Measurements from ENCODE around the gene RPS8.
"Not testable (repeated sequence)": the region's sequence is repeated elsewhere in the genome, so short reads cannot be mapped to it uniquely, and the experiment has no call there.

DNA sequence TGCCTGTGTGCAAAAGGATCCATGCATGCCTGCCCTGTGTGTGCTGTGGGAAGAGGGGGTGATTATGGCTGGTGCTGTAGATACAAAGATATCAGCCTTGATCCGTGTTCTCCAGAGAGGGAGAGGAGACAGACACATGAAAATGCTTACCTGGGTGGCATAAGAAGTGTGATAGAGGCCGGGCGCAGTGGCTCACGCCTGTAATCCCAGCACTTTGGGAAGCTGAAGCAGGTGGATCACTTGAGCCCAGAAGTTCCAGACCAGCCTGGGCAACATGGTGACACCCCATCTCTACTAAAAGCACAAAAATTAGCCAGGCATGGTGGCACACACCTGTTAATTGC, 35.4 kb downstream of the RPS8 start:
- TF ChIP-seq, protein P1, sequence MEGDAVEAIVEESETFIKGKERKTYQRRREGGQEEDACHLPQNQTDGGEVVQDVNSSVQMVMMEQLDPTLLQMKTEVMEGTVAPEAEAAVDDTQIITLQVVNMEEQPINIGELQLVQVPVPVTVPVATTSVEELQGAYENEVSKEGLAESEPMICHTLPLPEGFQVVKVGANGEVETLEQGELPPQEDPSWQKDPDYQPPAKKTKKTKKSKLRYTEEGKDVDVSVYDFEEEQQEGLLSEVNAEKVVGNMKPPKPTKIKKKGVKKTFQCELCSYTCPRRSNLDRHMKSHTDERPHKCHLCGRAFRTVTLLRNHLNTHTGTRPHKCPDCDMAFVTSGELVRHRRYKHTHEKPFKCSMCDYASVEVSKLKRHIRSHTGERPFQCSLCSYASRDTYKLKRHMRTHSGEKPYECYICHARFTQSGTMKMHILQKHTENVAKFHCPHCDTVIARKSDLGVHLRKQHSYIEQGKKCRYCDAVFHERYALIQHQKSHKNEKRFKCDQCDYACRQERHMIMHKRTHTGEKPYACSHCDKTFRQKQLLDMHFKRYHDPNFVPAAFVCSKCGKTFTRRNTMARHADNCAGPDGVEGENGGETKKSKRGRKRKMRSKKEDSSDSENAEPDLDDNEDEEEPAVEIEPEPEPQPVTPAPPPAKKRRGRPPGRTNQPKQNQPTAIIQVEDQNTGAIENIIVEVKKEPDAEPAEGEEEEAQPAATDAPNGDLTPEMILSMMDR (IDR thresholded peaks at IDR 0.05; ENCODE audit: low read depth, low read length) = not testable (repeated sequence)
- TF ChIP-seq EZH2phosphoT487 (IDR thresholded peaks at IDR 0.05; ENCODE audit: low read depth) = not testable (repeated sequence)
